PC-9 (cell line): ENCODE results near the gene SRGAP3. TPM values are rescaled to one million over a fixed set of nuclear protein-coding genes. Genes with fewer than 3 reads are reported as not detected.

Experiments
- BruUV-seq: library from RNA; stranded (reverse); fragments of 400-500 nt; replicated peaks from 2 replicates; lab custom pipeline; 2021; lab: Mats Ljungman, UMichigan
- CTCF ChIA-PET: fragments of 300-600 bp; sonication (Branson Sonifier 250); formaldehyde crosslinking; loops from one replicate; lab custom pipeline; 2022; ENCODE audit warnings: antibody characterized with exemption; lab: Charles Lee
- POLR2A ChIA-PET: fragments of 300-600 bp; sonication (Branson Sonifier 250); formaldehyde crosslinking; loops from one replicate; lab custom pipeline; 2022; ENCODE audit warnings: antibody characterized with exemption; ENCODE audit not compliant: unreplicated experiment; lab: Charles Lee
- DNase-seq, 2 experiments: peaks; one replicate each; pipeline versions ENCODE4 v3.0.0 to v3.0.0-alpha.2; 2015 to 2022; ENCODE audit warnings: mixed read lengths in 1 of 2
- H2AFZ ChIP-seq: fragments of 200-600 bp; sonication (generic); 2 replicates; pipeline ENCODE4 v1.8.1; 2017; ENCODE audit warnings: antibody characterized with exemption
- H3F3A ChIP-seq: fragments of 200-600 bp; sonication (generic); 2 replicates; pipeline ENCODE4 v1.8.1; 2017; ENCODE audit warnings: antibody characterized with exemption, mild to moderate bottlenecking, low read depth; ENCODE audit not compliant: insufficient read depth
- H3K27ac ChIP-seq: fragments of 200-600 bp; sonication (generic); 2 replicates; pipeline ENCODE4 v1.6.1; 2016; ENCODE audit warnings: mixed run types
- H3K27me3 ChIP-seq: fragments of 200-600 bp; sonication (generic); 2 replicates; pipeline ENCODE4 v1.6.1; 2016; ENCODE audit warnings: low read depth, mixed run types; ENCODE audit not compliant: insufficient read depth
- H3K36me3 ChIP-seq: fragments of 200-600 bp; sonication (generic); 2 replicates; pipeline ENCODE4 v1.6.1; 2016; ENCODE audit warnings: low read depth, mixed run types
- H3K4me1 ChIP-seq: fragments of 200-600 bp; sonication (generic); replicated peaks from 2 replicates; pipeline ENCODE4 v1.6.1; 2016; ENCODE audit warnings: mixed run types; ENCODE audit not compliant: insufficient read depth
- H3K4me2 ChIP-seq: fragments of 200-600 bp; sonication (generic); 2 replicates; pipeline ENCODE4 v1.6.1; 2017; ENCODE audit warnings: mixed run types
- H3K4me3 ChIP-seq: fragments of 200-600 bp; sonication (generic); 2 replicates; pipeline ENCODE4 v1.6.1; 2016; ENCODE audit warnings: mixed run types
- H3K79me2 ChIP-seq: fragments of 200-600 bp; sonication (generic); 2 replicates; pipeline ENCODE4 v1.6.1; 2017; ENCODE audit warnings: low read depth, mixed run types
- H3K9me2 ChIP-seq: fragments of 200-600 bp; sonication (generic); 2 replicates; pipeline ENCODE4 v1.8.1; 2017; ENCODE audit warnings: mild to moderate bottlenecking; ENCODE audit not compliant: insufficient read depth
- H3K9me3 ChIP-seq: fragments of 200-600 bp; sonication (generic); 2 replicates; pipeline ENCODE4 v1.8.1; 2016; ENCODE audit warnings: low read depth; ENCODE audit not compliant: insufficient read depth
- H4K20me1 ChIP-seq: fragments of 200-600 bp; sonication (generic); 2 replicates; pipeline ENCODE4 v1.8.1; 2017; ENCODE audit not compliant: insufficient read depth
- CTCF ChIP-seq: fragments of 200-600 bp; sonication (generic); conservative IDR thresholded peaks from 2 replicates; pipeline ENCODE4 v1.6.1; 2017; ENCODE audit warnings: mixed run types, antibody characterized with exemption, mild to moderate bottlenecking, moderate library complexity
- EZH2 ChIP-seq: fragments of 200-600 bp; sonication (generic); IDR thresholded peaks from 2 replicates; pipeline ENCODE4 v1.8.0; 2017; ENCODE audit warnings: antibody characterized with exemption, low read depth
- intact Hi-C: fragments of 100-400 bp; cut with micrococcal nuclease; formaldehyde crosslinking; loops from one replicate; pipeline ENCODE4 v1.10.0; 2022; ENCODE audit not compliant: unreplicated experiment
- total RNA-seq: library from RNA; stranded (reverse); gene quantifications from 2 replicates; pipeline ENCODE4 v1.2.3, GENCODE V29; 2021

Gene SRGAP3
- total RNA-seq, 1 experiment from 2014 or later: 17.5 TPM

GRCh38 chr3:9121366-9122001 lies 128.0 kb downstream of the SRGAP3 start:
- ChIA-PET POLR2A (no interaction called here), CTCF (no interaction called here)
- no TSS peak for BruUV-seq
- Histone ChIP-seq H3K79me2 (no peaks in the 10 kb centered on the region), H3K9me2 (no peaks in the 10 kb centered on the region), H2AFZ (no peak overlapping the region), H3K4me3 (no peak overlapping the region), H3K9me3 (no peaks in the 10 kb centered on the region), H3K4me2 (no peak overlapping the region), H3K4me1 (no peaks in the 10 kb centered on the region), H3F3A (no peaks in the 10 kb centered on the region), H3K27ac (no peak overlapping the region), H3K27me3 (no peaks in the 10 kb centered on the region), H3K36me3 (no peaks in the 10 kb centered on the region), H4K20me1 (no peaks in the 10 kb centered on the region)
- intact Hi-C loops: no loop called here
- DNase-seq: no peak
- no peak for TF ChIP-seq EZH2
- TF ChIP-seq CTCF: no peak

- Histone ChIP-seq H3K9me2 (no peaks in the 10 kb centered on the region), H3K27me3 (no peaks in the 10 kb centered on the region), H3K27ac (no peak overlapping the region), H3K9me3 (no peaks in the 10 kb centered on the region), H3K4me1 (no peaks in the 10 kb centered on the region), H2AFZ (no peak overlapping the region), H3K79me2 (no peaks in the 10 kb centered on the region), H3F3A (no peaks in the 10 kb centered on the region), H3K36me3 (no peaks in the 10 kb centered on the region), H4K20me1 (no peaks in the 10 kb centered on the region), H3K4me2 (no peak overlapping the region), H3K4me3 (no peak overlapping the region)
- BruUV-seq: no TSS peak
- DNase-seq: no peak
- no peak for TF ChIP-seq EZH2
- no peak for TF ChIP-seq CTCF
- POLR2A ChIA-PET: no interaction called here
- CTCF ChIA-PET: no interaction called here
- intact Hi-C loops: no loop called here
Measured at GRCh38 chr3:9119331-9119730, 130.1 kb downstream of the SRGAP3 start.

- POLR2A ChIA-PET: no interaction called here
- no peaks in the 10 kb centered on the region for H3K79me2 ChIP-seq
- H3F3A ChIP-seq: no peaks in the 10 kb centered on the region
- H3K4me2 ChIP-seq: no peak overlapping the region
- H3K4me3 ChIP-seq: no peak overlapping the region
- H3K36me3 ChIP-seq: no peaks in the 10 kb centered on the region
- TF ChIP-seq CTCF: no peak
- no peak for TF ChIP-seq EZH2
- no peak overlapping the region for H2AFZ ChIP-seq
- BruUV-seq: no TSS peak
- H3K9me3 ChIP-seq: no peaks in the 10 kb centered on the region
- H4K20me1 ChIP-seq: no peaks in the 10 kb centered on the region
- no peaks in the 10 kb centered on the region for H3K27me3 ChIP-seq
- H3K4me1 ChIP-seq: no peaks in the 10 kb centered on the region
- no peak for DNase-seq
- H3K27ac ChIP-seq: no peak overlapping the region
- CTCF ChIA-PET: no interaction called here
- H3K9me2 ChIP-seq: no peaks in the 10 kb centered on the region
- intact Hi-C loops: no loop called here
Measured at GRCh38 chr3:9118222-9118621, 131.2 kb downstream of the SRGAP3 start.
